Endothelial cell of umbilical vein (primary cell): ENCODE measurements around the gene MGAT1. TPM values are rescaled to one million over a fixed set of nuclear protein-coding genes. Genes with fewer than 3 reads are reported as not detected.

Experiments
- BruUV-seq: library from RNA; stranded (reverse); fragments of 400-500 nt; replicated peaks from 2 replicates; lab custom pipeline; 2021; lab: Mats Ljungman, UMichigan
- CTCF ChIA-PET: fragments of 300-600, 350-600 bp; sonication (Branson Sonifier 250); formaldehyde crosslinking; loops from one replicate; lab custom pipeline; 2021; ENCODE audit warnings: antibody characterized with exemption, inconsistent platforms; lab: Charles Lee
- POLR2A ChIA-PET: fragments of 300-600, 350-600 bp; sonication (Branson Sonifier 250); formaldehyde crosslinking; loops from one replicate; lab custom pipeline; 2021; ENCODE audit warnings: antibody characterized with exemption, inconsistent platforms; lab: Charles Lee
- DNase-seq: peaks from one replicate; pipeline ENCODE4 v3.0.0-alpha.2; 2011; ENCODE audit warnings: low read depth, low spot score
- FAIRE-seq: peaks from 2 replicates; lab custom pipeline; 2011; peaks lifted over from hg19 to GRCh38; lab: Jason Lieb, UNC
- H2AFZ ChIP-seq: 2 replicates; pipeline ENCODE4 v1.6.0; 2012; ENCODE audit warnings: low read depth, low read length, control low read depth, inconsistent platforms
- H3K27ac ChIP-seq: 2 replicates; pipeline ENCODE4 v1.5.1; 2011; ENCODE audit warnings: low read depth, mild to moderate bottlenecking, control low read depth, low read length, moderate library complexity; ENCODE audit not compliant: insufficient read depth
- H3K27me3 ChIP-seq, 2 experiments: 2 replicates each; pipeline versions ENCODE4 v1.6.0 to v1.6.1; 2011; ENCODE audit warnings: low read length in 2 of 2, mixed read lengths in 1 of 2; ENCODE audit not compliant: control insufficient read depth in 2 of 2, insufficient read depth in 2 of 2
- H3K36me3 ChIP-seq, 2 experiments: 2 replicates in 1 of 2; 3 replicates in 1 of 2; pipeline ENCODE4 v1.5.1; 2011; ENCODE audit warnings: low read length in 2 of 2, mild to moderate bottlenecking in 1 of 2, moderate library complexity in 1 of 2; ENCODE audit not compliant: control insufficient read depth in 2 of 2, insufficient read depth in 2 of 2; ENCODE audit errors: extremely low read depth in 1 of 2
- H3K4me1 ChIP-seq: 3 replicates; pipeline ENCODE4 v1.5.1; 2011; ENCODE audit warnings: mild to moderate bottlenecking, low read length; ENCODE audit not compliant: control insufficient read depth, insufficient read depth; ENCODE audit errors: extremely low read depth
- H3K4me2 ChIP-seq: 2 replicates; pipeline ENCODE4 v1.6.1; 2011; ENCODE audit warnings: low read length, control low read depth, mixed read lengths; ENCODE audit not compliant: insufficient read depth
- H3K4me3 ChIP-seq, 3 experiments: fragments of 200-600 bp in 1 of 3; sonication (generic), shearing (Covaris generic) in 1 of 3; replicated peaks in 1 of 3; 2 replicates each; pipeline ENCODE4 v1.5.1; 2011 to 2016; ENCODE audit warnings: control low read depth in 3 of 3, low read length in 3 of 3, mild to moderate bottlenecking in 2 of 3, inconsistent platforms in 1 of 3, low read depth in 1 of 3, moderate library complexity in 1 of 3; ENCODE audit not compliant: insufficient read depth in 1 of 3
- H3K79me2 ChIP-seq: 2 replicates; pipeline ENCODE4 v1.6.0; 2012; ENCODE audit warnings: low read length, inconsistent platforms; ENCODE audit not compliant: control insufficient read depth, insufficient read depth
- H3K9ac ChIP-seq: replicated peaks from 2 replicates; pipeline ENCODE3; 2011; ENCODE audit warnings: low read length, control low read depth; ENCODE audit not compliant: insufficient read depth; ENCODE audit errors: extremely low read depth
- H3K9me1 ChIP-seq: replicated peaks from 3 replicates; pipeline ENCODE4 v1.6.0; 2011; ENCODE audit warnings: mild to moderate bottlenecking, low read length; ENCODE audit not compliant: control insufficient read depth, insufficient read depth; ENCODE audit errors: extremely low read depth
- H3K9me3 ChIP-seq: replicated peaks from 2 replicates; pipeline ENCODE4 v1.5.1; 2012; ENCODE audit warnings: low read length, inconsistent platforms; ENCODE audit not compliant: control insufficient read depth, insufficient read depth
- H4K20me1 ChIP-seq: replicated peaks from 2 replicates; pipeline ENCODE3; 2011; ENCODE audit warnings: mild to moderate bottlenecking, low read length; ENCODE audit not compliant: control insufficient read depth, insufficient read depth; ENCODE audit errors: extremely low read depth
- EZH2 ChIP-seq: IDR thresholded peaks from 2 replicates; pipeline ENCODE4 v1.6.1; 2012; ENCODE audit warnings: borderline replicate concordance, low read depth, mild to moderate bottlenecking, moderate library complexity, low read length, inconsistent platforms; ENCODE audit not compliant: severe bottlenecking
- FOS ChIP-seq: IDR thresholded peaks from 2 replicates; pipeline ENCODE4 v1.6.1; 2011; ENCODE audit warnings: mild to moderate bottlenecking, low read length, moderate library complexity, borderline replicate concordance; ENCODE audit not compliant: insufficient read depth
- GATA2 ChIP-seq: IDR thresholded peaks from 2 replicates; pipeline ENCODE4 v1.7.0; 2011; ENCODE audit warnings: low read depth, mild to moderate bottlenecking, moderate library complexity, mixed read lengths, low read length; ENCODE audit not compliant: insufficient read length, insufficient read depth
- JUN ChIP-seq: IDR thresholded peaks from 2 replicates; pipeline ENCODE4 v1.6.1; 2011; ENCODE audit warnings: borderline replicate concordance, low read depth; ENCODE audit not compliant: insufficient read length, insufficient read depth
- MYC ChIP-seq: IDR thresholded peaks from one replicate; pipeline ENCODE4 v1.6.1; 2011; ENCODE audit warnings: mild to moderate bottlenecking, low read depth, low read length
- POLR2A ChIP-seq: IDR thresholded peaks from 2 replicates; pipeline ENCODE4 v1.6.1; 2012; ENCODE audit warnings: low read depth, mild to moderate bottlenecking, control low read depth, low read length
- POLR2AphosphoS5 ChIP-seq: IDR thresholded peaks from 2 replicates; pipeline ENCODE4 v1.6.1; 2012; ENCODE audit warnings: low read depth, mild to moderate bottlenecking, control low read depth, low read length, moderate library complexity; ENCODE audit not compliant: insufficient read depth
- dilution Hi-C: fragments of 300-500 bp; cut with MboI; formaldehyde crosslinking; loops from one replicate; pipeline ENCODE4 v1.15.0; 2019; ENCODE audit warnings: low sequenced_read_pairs; ENCODE audit not compliant: extremely low pct_ligation_motif_present
- intact Hi-C: fragments of 100-400 bp; cut with micrococcal nuclease; formaldehyde crosslinking; loops from one replicate; pipeline ENCODE4 v1.10.0; 2022
- polyA plus RNA-seq, 4 experiments: library from polyadenylated mRNA; depleted of rRNA in 3 of 4; stranded (reverse) in 3 of 4; unstranded in 1 of 4; fragments of >200 nt; gene quantifications; 2 replicates each; pipeline versions ENCODE4 v1.2.1 to v1.2.3, GENCODE V29; 2011 to 2012; ENCODE audit warnings: missing spikeins in 1 of 4
- total RNA-seq: library from RNA; stranded (reverse); gene quantifications from 2 replicates; pipeline ENCODE4 v1.2.3, GENCODE V29; 2021
- TF ChIP-seq, protein P1 (sequence below): IDR thresholded peaks from 2 replicates; pipeline ENCODE4 v1.6.1; 2011; ENCODE audit not compliant: insufficient read depth, insufficient read length
- TF ChIP-seq, protein P2 (sequence below), 2 donors: IDR thresholded peaks; 1 replicate in 1 of 2; 2 replicates in 1 of 2; pipeline ENCODE4 v1.5.1; 2011; ENCODE audit warnings: low read length in 2 of 2, mild to moderate bottlenecking in 2 of 2, moderate library complexity in 2 of 2, control low read depth in 1 of 2, inconsistent platforms in 1 of 2, low read depth in 1 of 2; ENCODE audit not compliant: insufficient read depth in 1 of 2; ENCODE audit errors: extremely low read depth in 1 of 2

Gene MGAT1
- total and polyA plus RNA-seq, 2 donors (not counting 3 experiments of a cell fraction or from before 2014, with no cell fraction given) = 123 to 126 TPM

- Histone ChIP-seq H3K4me1 (peaks cover 49% of the 10 kb centered on the region), H3K4me2 (no peak overlapping the region), H3K9ac (no peak overlapping the region), H3K79me2 (peaks cover 16% of the 10 kb centered on the region), H3K9me3 (no peaks in the 10 kb centered on the region), H3K4me3 (no peak overlapping the region), H3K27me3 (no peaks in the 10 kb centered on the region), H3K27ac (no peak overlapping the region), H4K20me1 (peaks cover 2% of the 10 kb centered on the region), H3K9me1 (no peaks in the 10 kb centered on the region), H2AFZ (no peak overlapping the region), H3K36me3 (no peaks in the 10 kb centered on the region)
- POLR2A ChIA-PET = no interaction called here
- CTCF ChIA-PET = no interaction called here
- no peak for TF ChIP-seq FOS
- no peak for TF ChIP-seq GATA2
- FAIRE-seq = no peak
- DNase-seq = no peak
- dilution Hi-C loops = no loop called here
- intact Hi-C loops = loop anchor here (10.0 kb wide), 1 partner anchor 312 kb away; the partner anchor contains the start of gene CNOT6
- BruUV-seq = no TSS peak
Measured at GRCh38 chr5:180806351-180807011, 3.9 kb upstream of the MGAT1 start.

- no peaks in the 10 kb centered on the region for H3K9me1 ChIP-seq
- H3K4me2 ChIP-seq = no peak overlapping the region
- POLR2A ChIA-PET = no interaction called here
- BruUV-seq = no TSS peak
- no peaks in the 10 kb centered on the region for H3K27me3 ChIP-seq
- H3K4me3 ChIP-seq = no peak overlapping the region
- CTCF ChIA-PET = interaction anchor here (1.1 kb wide), 2 partner anchors 18 to 20 kb away, joined by 3 read pairs; no protein-coding TSS in a partner anchor
- DNase-seq (no peak), FAIRE-seq (no peak)
- no peaks in the 10 kb centered on the region for H3K9me3 ChIP-seq
- no peak overlapping the region for H3K9ac ChIP-seq
- TF ChIP-seq POLR2AphosphoS5 (no peak), POLR2A (no peak), EZH2 (no peak), MYC (no peak), FOS (no peak), JUN (no peak), GATA2 (no peak)
- TF ChIP-seq, protein P1, sequence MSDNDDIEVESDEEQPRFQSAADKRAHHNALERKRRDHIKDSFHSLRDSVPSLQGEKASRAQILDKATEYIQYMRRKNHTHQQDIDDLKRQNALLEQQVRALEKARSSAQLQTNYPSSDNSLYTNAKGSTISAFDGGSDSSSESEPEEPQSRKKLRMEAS = no peak
- TF ChIP-seq, protein P2, sequence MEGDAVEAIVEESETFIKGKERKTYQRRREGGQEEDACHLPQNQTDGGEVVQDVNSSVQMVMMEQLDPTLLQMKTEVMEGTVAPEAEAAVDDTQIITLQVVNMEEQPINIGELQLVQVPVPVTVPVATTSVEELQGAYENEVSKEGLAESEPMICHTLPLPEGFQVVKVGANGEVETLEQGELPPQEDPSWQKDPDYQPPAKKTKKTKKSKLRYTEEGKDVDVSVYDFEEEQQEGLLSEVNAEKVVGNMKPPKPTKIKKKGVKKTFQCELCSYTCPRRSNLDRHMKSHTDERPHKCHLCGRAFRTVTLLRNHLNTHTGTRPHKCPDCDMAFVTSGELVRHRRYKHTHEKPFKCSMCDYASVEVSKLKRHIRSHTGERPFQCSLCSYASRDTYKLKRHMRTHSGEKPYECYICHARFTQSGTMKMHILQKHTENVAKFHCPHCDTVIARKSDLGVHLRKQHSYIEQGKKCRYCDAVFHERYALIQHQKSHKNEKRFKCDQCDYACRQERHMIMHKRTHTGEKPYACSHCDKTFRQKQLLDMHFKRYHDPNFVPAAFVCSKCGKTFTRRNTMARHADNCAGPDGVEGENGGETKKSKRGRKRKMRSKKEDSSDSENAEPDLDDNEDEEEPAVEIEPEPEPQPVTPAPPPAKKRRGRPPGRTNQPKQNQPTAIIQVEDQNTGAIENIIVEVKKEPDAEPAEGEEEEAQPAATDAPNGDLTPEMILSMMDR (IDR thresholded peaks at IDR 0.05; ENCODE audit: extremely low read depth in 1 of 2, insufficient read depth in 1 of 2, low read depth in 1 of 2, low read length in 2 of 2) = no peak
- H4K20me1 ChIP-seq = peaks cover 16% of the 10 kb centered on the region
- peaks cover 60% of the 10 kb centered on the region for H3K4me1 ChIP-seq
- intact Hi-C loops = loop anchor here (5.0 to 10.0 kb wide), 3 partner anchors 309 to 458 kb away; partner anchors contain the start of genes CNOT6 and TRIM52
- peaks cover 39% of the 10 kb centered on the region for H3K79me2 ChIP-seq
- dilution Hi-C loops = no loop called here
- no peak overlapping the region for H3K27ac ChIP-seq
- H2AFZ ChIP-seq = no peak overlapping the region
- peaks cover 2 to 3% of the 10 kb centered on the region in 2 experiments for H3K36me3 ChIP-seq
Measured at GRCh38 chr5:180804129-180804618, 1.6 kb upstream of the MGAT1 start.
